T-helper 2 cell treated with Interferon-gamma antibody and Interleukin-4, amounts not matched to agents 100 ng/mL and 5 ng/mL, for 36 hours (primary cell): Measurements from ENCODE around the gene NAA80. TPM values are rescaled to one million over a fixed set of nuclear protein-coding genes. Genes with fewer than 3 reads are reported as not detected.

Source experiments
- intact Hi-C: fragments of 100-400 bp; cut with micrococcal nuclease; formaldehyde crosslinking; loops from one replicate; pipeline ENCODE4 v1.15.1; 2023
- total RNA-seq: library from RNA; stranded (reverse); gene quantifications from 2 replicates; pipeline ENCODE4 v1.2.3, GENCODE V29; 2022

The NAA80 gene
- total RNA-seq, 1 donor from 2014 or later = 29.0 TPM

GRCh38 chr3:50331364-50331907 is 32.2 kb upstream of the NAA80 start:
- intact Hi-C loops = no loop called here

DNA sequence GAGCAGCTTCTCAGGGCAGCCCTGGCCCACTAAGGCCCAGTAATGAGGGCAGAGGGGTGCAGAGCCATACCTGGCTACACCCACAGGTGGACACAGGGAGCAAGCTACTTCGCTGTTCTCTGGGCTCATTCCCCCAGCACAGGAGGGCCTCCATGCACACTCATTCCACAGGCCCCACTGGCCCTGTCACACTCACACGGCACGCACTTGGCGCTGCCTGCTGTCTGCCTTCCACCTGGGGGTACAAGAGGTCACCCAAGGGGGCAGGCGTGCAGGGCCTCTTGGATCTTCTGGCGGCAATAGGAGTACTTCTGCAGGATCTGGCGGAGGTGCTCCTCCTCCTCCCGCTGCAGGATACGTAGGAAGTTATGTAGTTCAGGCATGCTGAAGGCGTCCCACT is 31.1 kb upstream of the NAA80 start:
- intact Hi-C loops = no loop called here

DNA sequence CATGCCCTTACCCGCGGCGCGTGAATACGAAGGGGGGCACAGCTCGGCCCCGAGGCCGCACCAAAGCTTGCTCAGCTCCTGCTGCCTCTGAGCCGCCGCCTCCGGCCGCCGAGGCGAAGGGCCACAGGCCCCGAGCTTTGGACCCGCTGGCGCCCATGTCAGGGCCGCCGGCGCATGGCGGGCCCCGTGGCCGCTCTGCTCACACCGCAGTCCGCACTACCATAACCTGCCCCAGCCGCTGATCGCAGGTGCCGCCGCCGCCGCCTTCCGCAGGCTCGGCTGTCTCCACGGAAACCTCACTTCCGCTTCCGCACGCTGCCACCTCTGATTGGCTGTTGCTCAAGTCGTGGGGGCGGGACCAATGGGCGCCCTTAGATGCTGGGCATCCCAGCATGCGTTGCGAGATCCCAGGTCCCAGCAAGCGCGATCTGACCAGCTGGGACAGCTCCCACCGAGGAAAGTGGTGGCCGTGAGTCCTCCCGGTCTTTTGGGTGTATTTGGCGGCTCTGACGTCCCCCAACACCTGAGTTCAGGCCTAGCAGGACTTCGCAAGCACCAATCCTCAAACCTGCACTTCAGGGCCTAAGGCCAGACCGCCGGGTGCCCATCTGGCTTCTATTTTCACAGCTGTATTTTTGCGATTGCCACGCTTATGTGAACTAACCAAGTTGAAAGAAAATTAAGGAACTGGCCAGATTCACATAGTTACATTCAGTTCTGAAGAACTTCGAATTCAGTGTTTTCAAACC is 28.9 kb upstream of the NAA80 start, which contains the start of gene TUSC2:
Gene TUSC2, minus strand, starts transcription at position 281 of the 749 bp plus-strand sequence. Its CDS starts 124 bp downstream, at position 157.
- intact Hi-C loops = loop anchor here (1.0 kb wide), 2 partner anchors 9 to 29 kb away; partner anchors contain the start of genes HYAL3 and NAA80

GRCh38 chr3:50327129-50327528 is 27.9 kb upstream of the NAA80 start:
- intact Hi-C loops = no loop called here

- intact Hi-C loops = no loop called here
Observed at GRCh38 chr3:50326182-50326541, 27.0 kb upstream of the NAA80 start.

DNA sequence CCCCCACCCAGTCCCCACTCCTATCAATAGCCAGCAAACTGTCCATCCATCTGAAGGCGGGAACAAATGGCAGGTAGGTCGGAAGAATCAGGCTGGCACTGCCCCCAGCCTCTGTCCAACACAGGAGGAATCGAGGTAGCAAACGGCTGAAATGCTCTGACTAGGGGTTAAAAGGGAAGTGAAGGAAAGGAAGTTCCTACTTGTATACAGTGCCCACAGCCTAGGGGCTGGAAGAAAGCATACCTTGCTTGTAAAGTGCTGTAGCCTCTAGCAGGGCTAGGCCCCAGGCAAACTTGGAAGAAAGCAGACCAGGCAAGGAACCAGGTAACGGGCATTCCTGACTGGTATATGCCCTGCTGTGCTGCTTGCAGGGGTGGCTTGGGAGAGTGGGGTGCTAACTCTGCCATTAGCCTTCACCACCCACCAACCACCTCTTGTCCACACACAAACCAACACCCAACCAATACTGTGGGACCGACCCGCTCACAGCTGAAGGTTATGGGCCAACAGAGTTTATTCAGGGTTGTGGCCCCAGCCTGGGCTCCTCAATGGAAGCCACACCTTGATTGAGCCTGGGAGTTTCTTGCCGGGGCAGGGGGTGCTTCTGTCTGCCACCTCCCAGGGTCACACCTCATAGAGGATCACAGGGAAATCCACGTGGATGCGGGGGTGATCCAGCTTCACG is 26.4 kb upstream of the NAA80 start:
- intact Hi-C loops = no loop called here

- intact Hi-C loops = no loop called here
Observed at GRCh38 chr3:50325113-50325480, 25.9 kb upstream of the NAA80 start.

GRCh38 chr3:50324351-50325112 is 25.3 kb upstream of the NAA80 start:
- intact Hi-C loops = loop anchor here (1.0 kb wide), 1 partner anchor 50 kb away; no protein-coding TSS in a partner anchor

DNA sequence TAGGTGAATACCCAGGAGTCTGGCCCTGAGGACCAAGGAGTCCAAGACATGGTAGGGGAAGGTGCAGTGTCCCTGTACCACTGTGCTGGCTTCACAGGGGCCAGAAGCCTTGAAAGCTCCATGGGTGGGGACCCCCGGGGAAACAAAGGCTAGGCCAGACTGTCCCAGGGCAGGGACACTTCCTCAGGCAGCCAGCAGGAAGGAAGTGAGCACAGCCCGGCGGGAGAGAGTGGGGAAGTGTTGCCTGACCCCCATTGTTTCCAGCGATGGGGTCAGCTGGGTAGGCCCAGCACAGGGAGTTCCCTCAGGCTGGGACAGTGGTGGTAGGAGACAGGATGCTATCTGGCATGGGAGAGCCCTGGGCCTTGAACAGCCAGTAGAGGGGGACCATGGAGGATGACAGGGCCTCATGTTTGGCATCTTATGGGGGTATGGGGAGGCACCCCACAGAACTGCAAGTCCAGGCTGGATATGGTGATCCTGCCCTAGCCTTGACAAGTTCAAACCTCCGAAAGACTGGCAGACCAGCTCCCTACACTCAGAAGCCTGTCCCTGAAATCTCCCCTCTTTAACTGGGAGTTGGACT is 24.5 kb upstream of the NAA80 start:
- intact Hi-C loops = loop anchor here (1.0 kb wide), 1 partner anchor 49 kb away; no protein-coding TSS in a partner anchor

DNA sequence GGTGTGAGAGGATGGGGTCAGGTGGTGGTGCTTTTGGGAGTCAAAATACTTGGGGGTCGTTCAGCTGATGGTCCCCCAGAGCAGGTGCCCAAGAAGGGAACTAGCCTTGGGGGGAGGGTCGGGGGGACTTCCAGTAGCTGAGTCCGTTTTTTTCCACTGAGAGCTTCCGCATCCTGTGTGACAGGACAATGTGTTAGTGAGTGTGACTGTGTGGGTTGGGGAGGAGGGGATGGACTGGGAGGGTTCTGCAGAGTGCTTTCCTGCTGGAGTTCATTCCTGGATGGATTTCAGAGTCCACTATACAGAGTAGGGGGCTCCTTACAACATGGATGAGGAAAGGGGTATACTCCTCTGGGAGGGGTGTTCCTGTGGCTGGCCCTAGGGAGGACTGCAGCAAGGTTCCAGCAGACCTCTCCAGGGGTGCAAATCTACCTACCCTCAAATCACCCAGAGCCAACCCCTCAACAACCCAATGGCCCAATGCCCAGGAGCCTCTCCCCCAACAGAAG is 23.9 kb upstream of the NAA80 start:
- intact Hi-C loops = no loop called here

DNA sequence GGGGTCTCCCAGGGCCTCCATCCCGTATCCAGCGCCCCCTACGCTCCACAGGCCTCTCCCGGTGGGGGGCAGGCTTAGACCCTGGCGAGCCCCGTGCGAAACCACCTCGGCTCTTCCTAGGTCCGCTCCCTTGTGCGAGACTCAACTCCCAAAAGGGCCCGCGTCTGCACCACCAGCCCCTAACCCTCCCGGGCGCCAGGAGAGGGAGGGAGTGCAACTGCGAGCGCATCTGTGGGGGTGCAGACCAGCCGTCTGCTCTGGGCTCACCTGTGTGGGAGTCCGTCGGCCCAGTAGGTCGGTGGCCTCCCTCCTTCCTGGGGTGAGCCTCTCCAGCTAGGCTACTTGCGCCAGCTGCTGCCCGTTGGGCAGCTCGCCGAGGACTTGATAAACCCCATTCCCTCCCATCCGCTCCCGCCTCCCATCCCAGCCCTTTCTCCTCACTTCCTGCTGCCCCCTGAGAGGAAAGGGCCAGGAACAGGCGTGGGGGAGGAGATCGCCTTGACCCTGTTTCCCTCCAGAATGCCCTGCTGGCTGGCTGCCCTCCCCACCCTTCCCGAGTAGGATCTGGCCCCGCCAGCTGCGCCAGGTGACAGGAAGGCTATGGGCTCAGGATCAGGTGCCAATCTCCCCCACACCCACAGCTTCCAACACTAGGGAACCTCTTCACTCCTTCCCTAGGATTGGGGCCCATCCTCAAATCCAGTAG is 23.3 kb upstream of the NAA80 start, which contains the start of gene HYAL2:
Gene HYAL2, minus strand, starts transcription at position 360 of the 706 bp plus-strand sequence. CDS start 2,256 bp downstream, outside the sequence.
- intact Hi-C loops = no loop called here

- intact Hi-C loops = no loop called here
Observed at GRCh38 chr3:50322115-50322385, 22.8 kb upstream of the NAA80 start.

DNA sequence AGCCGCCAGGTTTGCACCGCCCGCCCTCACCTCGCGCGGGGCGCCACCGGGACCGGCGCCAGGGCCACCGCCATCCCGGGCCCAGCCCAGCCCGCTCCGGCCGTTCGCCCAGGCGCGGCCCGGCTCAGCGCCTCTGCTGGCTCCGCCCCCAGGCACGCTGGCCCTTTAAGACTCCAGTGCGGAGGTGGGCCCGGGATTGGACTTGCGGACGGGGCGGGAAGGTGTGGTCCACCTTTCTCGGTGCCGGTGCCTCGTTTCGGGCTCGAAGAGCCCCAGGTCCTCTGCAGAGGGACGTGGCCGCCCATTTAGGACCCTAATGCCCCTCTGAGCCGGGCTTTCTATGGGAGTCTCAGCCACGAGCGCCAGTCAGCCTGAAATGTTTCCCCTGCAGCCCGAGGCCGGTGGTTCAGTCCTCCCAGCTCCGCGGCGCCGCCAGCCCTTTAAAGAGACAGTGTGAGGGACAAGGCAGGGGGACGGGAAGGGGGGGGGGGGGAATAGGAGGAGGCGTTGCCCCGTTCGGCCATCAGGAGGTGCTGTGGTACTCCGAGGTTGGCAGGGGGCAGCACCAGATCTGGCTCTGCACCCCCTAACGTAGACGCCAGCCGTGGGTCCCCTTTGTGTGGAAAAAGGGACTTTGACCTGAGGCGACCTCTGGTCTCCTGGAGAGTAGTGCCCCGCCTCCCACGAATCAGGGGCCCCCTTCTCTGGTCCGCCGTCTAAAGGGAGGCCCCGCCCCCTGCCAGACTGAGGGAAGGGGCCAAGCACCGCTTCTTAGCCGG is 22.3 kb upstream of the NAA80 start:
- intact Hi-C loops = loop anchor here (1.0 to 2.0 kb wide), 3 partner anchors 15 to 29 kb away; partner anchors contain the start of genes HYAL3, IFRD2 and NAA80

GRCh38 chr3:50320853-50321335 is 21.7 kb upstream of the NAA80 start:
- intact Hi-C loops = loop anchor here (1.0 to 2.0 kb wide), 3 partner anchors 16 to 29 kb away; partner anchors contain the start of genes HYAL3, IFRD2 and NAA80

DNA sequence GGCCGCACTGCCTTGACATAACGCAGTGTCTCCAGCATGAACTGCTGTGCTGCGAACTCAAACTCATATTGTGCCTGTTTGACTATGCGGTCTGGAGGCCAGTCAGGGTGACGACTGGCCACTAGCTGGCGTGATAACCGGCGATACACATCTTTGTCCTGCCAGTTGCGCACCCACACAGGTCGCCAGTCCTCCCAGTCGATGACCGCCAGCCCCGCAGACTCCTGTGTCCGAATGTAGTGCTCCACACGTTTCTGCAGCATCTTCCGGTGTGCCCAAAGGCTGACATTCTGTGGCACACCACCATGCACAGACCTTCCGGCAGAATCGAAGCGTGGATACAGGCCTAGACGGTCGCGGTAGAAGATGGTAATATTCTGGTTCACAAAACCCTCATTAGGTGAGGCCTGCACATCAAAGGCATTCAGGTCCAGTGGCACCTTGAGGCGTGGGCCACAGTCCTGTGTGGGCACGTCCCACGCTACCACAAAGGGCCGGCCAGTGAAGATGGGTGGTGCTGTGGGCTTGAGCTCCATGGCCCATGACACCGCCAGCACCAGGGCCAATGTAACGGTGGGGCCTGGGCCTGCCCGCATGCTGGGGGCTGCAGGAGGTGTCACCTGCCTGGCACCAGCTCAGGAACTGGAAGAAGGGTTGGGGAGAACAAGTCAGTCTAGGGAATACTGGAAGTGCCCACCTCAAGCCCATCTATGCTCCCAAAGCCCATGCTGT is 20.9 kb upstream of the NAA80 start:
- intact Hi-C loops = loop anchor here (2.0 kb wide), 1 partner anchor 17 kb away; no protein-coding TSS in a partner anchor

GRCh38 chr3:50319181-50319893 is 20.1 kb upstream of the NAA80 start:
- intact Hi-C loops = no loop called here

- intact Hi-C loops = no loop called here
Observed at GRCh38 chr3:50318615-50319014, 19.4 kb upstream of the NAA80 start.

DNA sequence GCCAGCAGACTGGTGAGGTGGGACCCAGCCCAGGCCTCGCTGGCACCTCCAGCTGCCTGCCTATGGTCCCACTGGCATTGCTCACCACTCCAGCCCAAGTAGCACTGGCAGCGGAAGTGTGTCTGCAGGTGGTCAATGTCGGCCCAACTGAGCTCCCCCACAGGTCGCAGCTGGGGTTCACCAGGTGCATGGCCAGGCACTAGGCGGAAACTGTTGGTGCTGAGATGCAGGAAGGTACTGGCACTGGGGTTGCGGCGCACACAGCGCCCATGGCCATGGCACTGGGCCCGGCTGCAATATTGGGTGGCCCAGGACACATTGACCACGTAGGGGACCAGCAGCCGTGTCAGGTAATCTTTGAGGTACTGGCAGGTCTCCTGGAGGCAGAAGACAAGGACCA is 19.0 kb upstream of the NAA80 start:
- intact Hi-C loops = no loop called here
